Measurements from ENCODE around the gene PVALB.

Gene PVALB

DNA sequence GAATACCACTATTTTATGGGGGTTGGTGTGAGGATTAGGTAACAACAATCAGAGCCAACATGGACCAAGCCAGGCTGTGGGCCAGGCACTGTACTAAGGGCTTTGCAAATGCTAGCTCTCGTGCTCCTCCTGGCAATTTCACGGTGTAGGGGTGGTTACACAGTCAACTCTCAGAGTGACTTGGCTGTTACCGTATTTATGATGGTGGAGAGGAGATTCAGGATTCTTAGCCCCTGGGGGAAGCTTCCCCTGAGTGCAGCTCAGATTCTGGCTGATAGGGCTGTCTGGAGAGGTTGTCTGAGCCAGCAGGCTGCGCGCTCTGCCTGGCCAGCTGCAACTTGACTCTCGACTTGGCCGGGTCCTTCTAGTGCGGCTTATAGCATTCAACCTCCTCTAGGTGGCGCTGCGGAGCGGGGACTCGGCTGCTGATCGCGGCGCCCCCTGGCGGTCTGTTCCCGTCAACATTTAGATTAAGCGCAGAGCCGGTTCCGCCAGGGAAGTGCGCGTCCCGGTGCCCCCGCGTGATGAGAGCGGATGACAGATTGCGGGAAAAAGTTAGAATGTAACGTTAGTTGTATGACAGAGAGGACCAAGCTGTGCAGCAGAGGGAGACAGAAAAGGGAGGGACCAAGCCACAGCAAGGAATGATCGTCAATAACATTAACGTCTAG is 39.4 kb upstream of the PVALB start:
- TF ChIP-seq SPI1 (IDR thresholded peaks at IDR 0.05; ENCODE audit: borderline replicate concordance, low read depth): peak; percentile 69; the same call in 1 of the 2 replicates
- TF ChIP-seq, protein P1, sequence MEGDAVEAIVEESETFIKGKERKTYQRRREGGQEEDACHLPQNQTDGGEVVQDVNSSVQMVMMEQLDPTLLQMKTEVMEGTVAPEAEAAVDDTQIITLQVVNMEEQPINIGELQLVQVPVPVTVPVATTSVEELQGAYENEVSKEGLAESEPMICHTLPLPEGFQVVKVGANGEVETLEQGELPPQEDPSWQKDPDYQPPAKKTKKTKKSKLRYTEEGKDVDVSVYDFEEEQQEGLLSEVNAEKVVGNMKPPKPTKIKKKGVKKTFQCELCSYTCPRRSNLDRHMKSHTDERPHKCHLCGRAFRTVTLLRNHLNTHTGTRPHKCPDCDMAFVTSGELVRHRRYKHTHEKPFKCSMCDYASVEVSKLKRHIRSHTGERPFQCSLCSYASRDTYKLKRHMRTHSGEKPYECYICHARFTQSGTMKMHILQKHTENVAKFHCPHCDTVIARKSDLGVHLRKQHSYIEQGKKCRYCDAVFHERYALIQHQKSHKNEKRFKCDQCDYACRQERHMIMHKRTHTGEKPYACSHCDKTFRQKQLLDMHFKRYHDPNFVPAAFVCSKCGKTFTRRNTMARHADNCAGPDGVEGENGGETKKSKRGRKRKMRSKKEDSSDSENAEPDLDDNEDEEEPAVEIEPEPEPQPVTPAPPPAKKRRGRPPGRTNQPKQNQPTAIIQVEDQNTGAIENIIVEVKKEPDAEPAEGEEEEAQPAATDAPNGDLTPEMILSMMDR (IDR thresholded peaks at IDR 0.05; ENCODE audit: insufficient read depth, low read length): peak; percentile 94
- TF ChIP-seq, protein P2, sequence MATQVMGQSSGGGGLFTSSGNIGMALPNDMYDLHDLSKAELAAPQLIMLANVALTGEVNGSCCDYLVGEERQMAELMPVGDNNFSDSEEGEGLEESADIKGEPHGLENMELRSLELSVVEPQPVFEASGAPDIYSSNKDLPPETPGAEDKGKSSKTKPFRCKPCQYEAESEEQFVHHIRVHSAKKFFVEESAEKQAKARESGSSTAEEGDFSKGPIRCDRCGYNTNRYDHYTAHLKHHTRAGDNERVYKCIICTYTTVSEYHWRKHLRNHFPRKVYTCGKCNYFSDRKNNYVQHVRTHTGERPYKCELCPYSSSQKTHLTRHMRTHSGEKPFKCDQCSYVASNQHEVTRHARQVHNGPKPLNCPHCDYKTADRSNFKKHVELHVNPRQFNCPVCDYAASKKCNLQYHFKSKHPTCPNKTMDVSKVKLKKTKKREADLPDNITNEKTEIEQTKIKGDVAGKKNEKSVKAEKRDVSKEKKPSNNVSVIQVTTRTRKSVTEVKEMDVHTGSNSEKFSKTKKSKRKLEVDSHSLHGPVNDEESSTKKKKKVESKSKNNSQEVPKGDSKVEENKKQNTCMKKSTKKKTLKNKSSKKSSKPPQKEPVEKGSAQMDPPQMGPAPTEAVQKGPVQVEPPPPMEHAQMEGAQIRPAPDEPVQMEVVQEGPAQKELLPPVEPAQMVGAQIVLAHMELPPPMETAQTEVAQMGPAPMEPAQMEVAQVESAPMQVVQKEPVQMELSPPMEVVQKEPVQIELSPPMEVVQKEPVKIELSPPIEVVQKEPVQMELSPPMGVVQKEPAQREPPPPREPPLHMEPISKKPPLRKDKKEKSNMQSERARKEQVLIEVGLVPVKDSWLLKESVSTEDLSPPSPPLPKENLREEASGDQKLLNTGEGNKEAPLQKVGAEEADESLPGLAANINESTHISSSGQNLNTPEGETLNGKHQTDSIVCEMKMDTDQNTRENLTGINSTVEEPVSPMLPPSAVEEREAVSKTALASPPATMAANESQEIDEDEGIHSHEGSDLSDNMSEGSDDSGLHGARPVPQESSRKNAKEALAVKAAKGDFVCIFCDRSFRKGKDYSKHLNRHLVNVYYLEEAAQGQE (IDR thresholded peaks at IDR 0.05; ENCODE audit: insufficient replicate concordance, low read depth): no peak
- no peak for TF ChIP-seq GABPA (IDR thresholded peaks at IDR 0.05; ENCODE audit: low read depth)
- TF ChIP-seq POLR2AphosphoS5 (IDR thresholded peaks at IDR 0.05; ENCODE audit: low read depth): peak; percentile 56; the same call in 1 of the 2 replicates
- no peak overlapping the region for H3K4me3 ChIP-seq (replicated peaks; ENCODE audit: insufficient read depth, low read length)
- no peaks in the 10 kb centered on the region for H3K27me3 ChIP-seq (ENCODE audit: insufficient read depth, poor library complexity, severe bottlenecking)

DNA sequence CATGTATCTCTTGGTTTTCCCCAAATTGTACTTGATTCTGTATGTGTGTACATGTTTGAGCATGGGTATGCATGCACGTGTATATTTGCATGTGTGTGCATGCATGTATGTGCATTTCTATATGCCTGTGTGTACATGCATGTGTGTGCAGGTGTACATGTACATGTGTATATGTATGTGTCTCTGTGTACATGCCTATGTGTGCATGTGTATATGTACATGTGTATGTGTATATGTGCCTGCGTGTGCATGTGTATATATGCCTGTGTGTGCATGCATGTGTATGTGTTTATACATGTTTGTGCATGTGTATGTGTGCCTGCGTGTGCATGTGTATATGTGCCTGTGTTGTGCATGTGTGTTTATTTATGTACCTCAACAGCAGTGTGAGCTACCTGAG is 38.6 kb upstream of the PVALB start:
- Histone ChIP-seq H3K27me3 (ENCODE audit: insufficient read depth, poor library complexity, severe bottlenecking) (no peaks in the 10 kb centered on the region), H3K27ac (replicated peaks) (no peak overlapping the region), H3K4me3 (replicated peaks; ENCODE audit: insufficient read depth, low read length) (no peak overlapping the region)
- DNase-seq (ENCODE audit: low read depth in 1 of 2, low spot score in 1 of 2): no peak
- TF ChIP-seq GABPA (IDR thresholded peaks at IDR 0.05; ENCODE audit: low read depth) (no peak), SPI1 (IDR thresholded peaks at IDR 0.05; ENCODE audit: borderline replicate concordance, low read depth) (no peak)

More for the DNA sequence above, 39.4 kb upstream of the PVALB start:
- no peak overlapping the region for H3K27ac ChIP-seq (replicated peaks)
- peak in 1 of 2 experiments; percentile 91 for DNase-seq (ENCODE audit: low read depth in 1 of 2, low spot score in 1 of 2)

DNA sequence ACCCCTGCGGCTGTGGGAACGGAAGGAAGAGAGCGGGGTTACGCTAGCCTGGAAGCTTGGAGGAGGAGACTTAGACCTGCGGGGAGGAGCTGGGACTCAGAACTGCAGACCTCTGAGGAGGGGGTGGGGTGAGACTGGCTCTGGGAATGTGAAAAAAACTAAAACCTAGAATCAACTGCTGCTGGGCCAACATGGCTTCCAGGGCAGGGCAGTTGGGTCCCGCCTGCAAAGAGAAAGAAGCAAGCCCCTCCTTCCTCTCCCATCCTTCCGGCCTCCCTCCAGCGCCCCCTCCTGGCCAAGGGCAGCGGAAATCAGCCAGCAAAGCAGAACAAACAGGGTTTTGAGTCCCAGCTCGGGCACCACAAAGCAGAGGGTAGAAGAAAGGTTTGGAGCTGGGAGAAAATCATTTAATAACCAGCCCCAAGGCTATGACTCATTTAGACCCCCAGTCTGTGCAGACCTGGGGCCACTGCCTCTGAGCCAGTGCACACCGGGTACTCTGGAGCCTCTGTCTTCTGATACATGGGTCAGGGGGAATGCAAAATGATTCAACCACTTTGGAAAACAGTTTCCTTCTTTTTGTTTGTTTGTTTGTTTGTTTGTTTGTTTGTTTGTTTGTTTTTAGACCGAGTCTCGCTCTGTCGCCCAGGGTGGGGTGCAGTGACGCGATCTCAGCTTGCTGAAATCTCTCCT is 36.7 kb upstream of the PVALB start:
- TF ChIP-seq, protein P2 (IDR thresholded peaks at IDR 0.05; ENCODE audit: insufficient replicate concordance, low read depth): no peak
- peak; percentile 52; the same call in 1 of the 2 replicates for TF ChIP-seq SPI1 (IDR thresholded peaks at IDR 0.05; ENCODE audit: borderline replicate concordance, low read depth)
- TF ChIP-seq GABPA (IDR thresholded peaks at IDR 0.05; ENCODE audit: low read depth): peak; percentile 55
- TF ChIP-seq, protein P1 (IDR thresholded peaks at IDR 0.05; ENCODE audit: insufficient read depth, low read length): peak; percentile 91

More for the DNA sequence above, 36.7 kb upstream of the PVALB start:
- Histone ChIP-seq H3K4me3 (replicated peaks; ENCODE audit: insufficient read depth, low read length) (no peak overlapping the region), H3K27me3 (ENCODE audit: insufficient read depth, poor library complexity, severe bottlenecking) (no peaks in the 10 kb centered on the region), H3K27ac (replicated peaks) (peak overlapping the region; percentile 77)
- DNase-seq (ENCODE audit: low read depth in 1 of 2, low spot score in 1 of 2): peak; percentile 66 to 95

Measured in HL-60 (cell line).